Right renal pelvis (tissue), 4 donors: ENCODE measurements around the gene RPS28. TPM values are rescaled to one million over a fixed set of nuclear protein-coding genes. Genes with fewer than 3 reads are reported as not detected.
A peak's percentile ranks its signal among the peaks of the same experiment; 100 is the strongest.
"Not testable (repeated sequence)": the region's sequence is repeated elsewhere in the genome, so short reads cannot be mapped to it uniquely, and the experiment has no call there.

Experiments used
- DNase-seq, 4 donors: peaks; one replicate each; pipeline ENCODE4 v3.0.0-alpha.2; 2013; ENCODE audit warnings: low read depth in 4 of 4, low spot score in 3 of 4, missing footprints in 1 of 4
- polyA plus RNA-seq, 4 donors: library from polyadenylated mRNA; unstranded; fragments of 120-200 nt; gene quantifications; one replicate each; pipeline ENCODE4 v1.2.1, GENCODE V29; 2013; ENCODE audit not compliant: insufficient read length in 4 of 4

Gene RPS28
- polyA plus RNA-seq: 100 to 1,000 TPM; 326 to 611 (median 414) TPM

DNA sequence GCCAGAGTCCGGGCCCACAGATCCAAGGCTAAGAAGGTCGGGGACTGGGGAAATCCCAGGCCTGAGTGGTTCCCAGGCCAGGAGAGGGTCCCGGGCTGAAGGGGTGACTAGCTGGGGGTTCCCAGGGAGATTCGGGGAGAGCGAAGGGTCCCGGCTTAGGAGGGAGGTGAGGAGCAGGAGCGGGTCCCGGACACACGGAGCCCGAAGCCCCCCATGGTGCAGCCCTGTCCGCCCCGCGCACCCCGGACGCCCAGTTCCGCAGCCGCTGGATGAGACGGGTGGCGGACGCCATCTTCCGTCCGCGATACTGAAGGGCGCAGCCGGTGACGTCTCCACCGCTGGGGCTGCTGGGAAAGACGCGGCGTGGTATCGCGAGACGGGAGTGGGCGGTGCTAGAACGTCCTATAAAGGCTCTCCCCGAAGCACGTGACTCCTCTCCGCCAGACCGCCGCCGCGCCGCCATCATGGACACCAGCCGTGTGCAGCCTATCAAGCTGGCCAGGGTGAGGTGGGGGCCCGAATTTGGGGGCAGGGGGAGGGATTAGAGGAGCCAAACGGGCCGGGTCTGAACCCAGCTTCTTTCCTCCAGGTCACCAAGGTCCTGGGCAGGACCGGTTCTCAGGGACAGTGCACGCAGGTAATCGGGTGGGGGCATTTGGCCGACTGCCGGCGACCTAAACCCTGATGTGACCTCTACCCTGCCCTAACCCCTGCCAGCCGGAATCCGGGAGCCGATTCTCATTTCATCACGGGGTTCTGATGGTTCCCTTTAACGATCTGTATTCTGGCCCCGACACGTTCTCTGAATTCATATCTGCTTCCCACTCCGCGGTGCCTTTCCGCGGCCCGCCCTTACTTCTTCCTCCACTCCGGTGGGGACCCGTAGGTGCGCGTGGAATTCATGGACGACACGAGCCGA is at the start of gene RPS28, which contains the start of gene NDUFA7:
TSS of gene RPS28 (plus strand) at position 430 of the 919 bp plus-strand sequence. CDS start at position 465, 35 bp downstream.
TSS of gene NDUFA7 (minus strand) at position 309 of the 919 bp plus-strand sequence. CDS start at position 292, 17 bp downstream.
- peak; percentile 92 to 98 (median 94) for DNase-seq

DNA sequence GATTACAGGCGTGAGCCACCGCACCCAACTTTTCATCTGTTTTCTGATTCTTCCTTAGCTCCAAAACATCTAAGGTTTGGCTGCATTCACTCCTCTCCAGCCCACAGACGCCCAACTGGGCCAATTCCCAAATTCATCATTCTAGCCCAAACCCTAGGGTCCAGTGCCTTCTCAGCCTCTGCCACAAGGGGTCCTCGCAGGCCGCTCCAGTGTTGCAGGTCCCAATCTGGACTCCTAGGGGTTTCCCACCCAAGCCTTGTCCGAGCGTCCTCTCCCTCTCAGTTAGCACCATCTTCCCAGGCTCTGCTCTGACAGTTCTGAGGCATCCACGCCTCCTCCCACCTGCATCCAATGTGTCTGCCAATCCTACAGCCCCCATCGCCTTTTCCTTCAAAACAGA is 44.8 kb upstream of the RPS28 start:
- not testable (repeated sequence) for DNase-seq

DNA sequence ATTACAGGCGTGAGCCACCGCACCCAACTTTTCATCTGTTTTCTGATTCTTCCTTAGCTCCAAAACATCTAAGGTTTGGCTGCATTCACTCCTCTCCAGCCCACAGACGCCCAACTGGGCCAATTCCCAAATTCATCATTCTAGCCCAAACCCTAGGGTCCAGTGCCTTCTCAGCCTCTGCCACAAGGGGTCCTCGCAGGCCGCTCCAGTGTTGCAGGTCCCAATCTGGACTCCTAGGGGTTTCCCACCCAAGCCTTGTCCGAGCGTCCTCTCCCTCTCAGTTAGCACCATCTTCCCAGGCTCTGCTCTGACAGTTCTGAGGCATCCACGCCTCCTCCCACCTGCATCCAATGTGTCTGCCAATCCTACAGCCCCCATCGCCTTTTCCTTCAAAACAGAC is 30.0 kb upstream of the RPS28 start:
- DNase-seq: not testable (repeated sequence)

DNA sequence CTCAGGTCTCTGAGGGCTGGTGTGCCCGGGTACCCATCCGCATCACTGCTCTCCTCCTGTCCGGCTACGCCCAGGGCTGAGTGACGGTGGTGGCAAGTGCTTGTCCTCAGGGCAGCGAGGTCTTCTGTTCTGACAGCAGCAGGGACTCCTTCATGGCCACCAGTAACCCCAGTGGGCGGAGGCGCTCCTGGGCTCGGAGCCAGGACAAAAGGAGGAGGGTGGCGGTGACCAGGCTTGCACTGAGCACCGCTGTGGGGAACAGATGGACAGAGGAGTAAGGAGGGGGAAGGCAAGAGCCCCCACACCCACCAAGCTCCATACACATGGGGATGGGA is 19.0 kb upstream of the RPS28 start:
- DNase-seq: no peak

DNA sequence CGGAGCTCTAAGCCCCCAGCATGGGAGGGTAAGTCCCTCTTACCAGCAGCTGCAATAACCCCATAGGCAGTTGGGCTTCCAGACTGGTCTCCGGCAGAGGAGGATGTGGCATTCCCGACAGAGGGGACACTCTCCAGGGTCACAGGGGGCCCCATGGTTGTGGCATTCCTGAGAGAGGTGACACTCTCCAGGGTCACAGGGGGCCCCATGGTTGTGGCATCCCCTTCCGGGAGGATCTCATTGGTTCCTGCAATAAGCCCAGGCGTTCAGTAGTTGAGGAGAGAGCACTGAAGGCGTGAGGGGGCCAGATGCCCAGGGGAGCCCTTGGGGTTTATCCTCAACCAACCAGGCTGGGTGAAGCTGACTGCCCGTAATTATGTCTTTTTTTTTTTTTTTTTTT is 18.6 kb upstream of the RPS28 start:
- DNase-seq: no peak

DNA sequence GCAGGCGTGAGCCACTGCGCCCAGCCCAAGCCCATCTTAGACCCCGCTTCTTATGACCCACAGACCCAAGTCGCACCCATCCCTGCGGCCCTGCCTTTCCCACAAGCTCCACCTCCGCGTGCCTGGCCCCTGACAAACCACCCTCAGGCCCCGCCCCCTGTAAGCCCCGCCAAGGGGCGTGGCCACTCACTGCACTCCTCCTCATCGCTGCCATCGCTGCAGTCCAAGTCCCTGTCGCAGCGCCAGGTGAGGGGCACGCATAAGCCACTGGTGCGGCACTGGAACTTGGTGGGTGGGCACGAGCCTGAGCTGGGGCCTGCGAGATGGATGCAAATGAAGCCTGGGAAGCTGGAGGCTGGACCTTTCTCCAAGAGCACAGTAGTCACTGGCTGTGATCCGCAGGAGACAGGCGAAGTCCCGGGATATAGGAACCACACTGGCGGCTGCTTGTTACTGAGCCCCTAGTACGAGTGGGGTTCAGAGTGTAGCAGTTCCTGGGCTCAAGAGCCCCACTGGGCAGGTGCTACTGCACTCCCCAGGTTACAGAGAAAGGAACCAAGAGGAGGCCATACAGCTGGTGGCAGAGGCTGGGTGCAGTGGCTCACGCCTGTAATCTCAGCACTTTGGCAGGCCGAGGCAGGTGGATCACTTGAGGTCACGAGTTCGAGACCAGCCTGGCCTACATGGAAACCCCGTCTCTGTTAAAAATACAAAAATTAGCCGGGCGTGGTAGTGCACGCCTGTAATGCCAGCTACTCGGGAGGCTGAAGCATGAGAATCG is 16.3 kb upstream of the RPS28 start:
- no peak for DNase-seq

DNA sequence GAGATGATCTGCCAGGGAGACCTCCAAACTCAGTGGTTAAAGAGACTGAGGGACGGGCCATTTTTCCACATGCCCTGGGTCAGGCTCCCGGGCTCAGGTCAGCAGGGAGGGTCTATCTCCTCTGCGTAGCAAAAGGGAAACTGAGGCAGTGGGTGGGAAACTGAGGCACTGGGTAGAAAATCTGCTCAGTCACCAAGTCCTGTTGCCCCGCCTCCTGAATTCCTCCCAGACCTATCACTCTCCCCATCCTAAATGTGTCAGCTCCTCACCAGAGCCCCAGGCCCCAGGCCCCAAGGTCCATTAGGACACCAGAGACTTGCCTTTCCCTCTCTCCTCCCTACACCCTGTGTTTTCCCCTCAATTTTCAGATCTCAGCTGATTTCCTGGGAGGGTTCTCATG is 15.5 kb upstream of the RPS28 start:
- no peak for DNase-seq

DNA sequence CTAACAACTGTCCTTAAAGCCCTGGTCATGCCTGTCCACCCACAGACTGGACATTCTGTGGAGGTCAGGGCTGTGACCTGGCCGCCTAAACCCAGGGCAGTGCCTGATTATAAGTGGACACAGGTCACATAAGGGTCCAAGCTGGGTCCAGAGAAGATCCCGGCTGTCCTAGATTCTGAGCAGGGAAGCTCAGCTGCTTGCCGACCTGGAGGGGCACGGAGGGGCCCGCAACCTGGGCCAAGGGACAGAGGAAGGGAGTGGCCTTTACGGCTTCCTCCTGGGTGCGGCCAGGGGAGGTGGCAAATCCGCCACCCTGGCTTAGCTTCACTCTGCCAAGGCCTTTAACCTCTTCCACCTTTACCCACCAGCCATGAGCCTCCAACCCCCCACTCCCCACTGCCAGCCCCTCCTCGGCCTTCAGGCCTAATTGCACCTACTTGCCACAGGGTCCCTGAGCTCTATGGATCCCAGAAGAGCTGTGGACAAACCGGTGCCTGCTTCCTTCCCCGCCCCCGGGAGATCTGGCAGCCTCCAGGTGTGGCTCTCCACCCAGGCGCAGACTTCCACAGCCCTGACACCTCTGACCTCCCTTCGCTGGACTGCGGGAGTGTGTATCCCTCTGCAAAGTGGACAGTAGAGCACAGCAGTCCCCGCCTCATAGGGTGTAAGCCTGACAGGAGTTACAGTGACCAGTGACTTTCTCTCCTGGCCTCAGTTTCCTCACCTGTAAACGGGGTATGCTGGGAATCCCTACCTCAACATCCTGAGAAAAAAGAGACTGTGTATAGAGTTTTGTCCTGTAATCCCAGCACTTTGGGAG is 14.9 kb upstream of the RPS28 start:
- DNase-seq: no peak

DNA sequence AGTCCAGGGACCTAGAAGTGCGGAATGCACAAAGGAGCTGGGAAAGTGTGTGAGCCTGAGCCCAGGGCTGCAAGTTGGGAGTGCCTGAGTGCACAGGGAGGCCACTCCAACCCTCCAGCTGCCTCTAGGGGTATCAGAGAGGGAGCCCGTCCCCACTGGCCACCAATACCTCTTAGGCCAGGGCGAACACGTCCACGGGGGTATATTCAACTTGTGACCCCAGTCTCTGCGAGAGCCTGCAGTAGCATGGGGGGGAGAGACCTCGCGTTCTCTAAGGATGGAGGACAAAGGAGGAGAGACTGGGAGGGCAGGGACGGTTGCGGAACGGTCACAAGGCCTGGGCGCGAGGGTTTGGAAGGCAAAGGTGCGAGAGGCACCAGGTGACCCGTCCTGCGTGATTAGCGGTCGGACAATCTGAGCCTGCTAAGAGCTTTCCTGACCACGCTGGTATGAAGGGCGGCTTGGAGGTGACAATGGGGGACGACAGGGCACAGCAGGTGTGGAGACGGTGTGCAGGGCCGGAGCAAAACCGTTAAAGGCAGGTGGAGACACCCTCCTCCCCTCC is 13.8 kb upstream of the RPS28 start:
- DNase-seq: no peak

DNA sequence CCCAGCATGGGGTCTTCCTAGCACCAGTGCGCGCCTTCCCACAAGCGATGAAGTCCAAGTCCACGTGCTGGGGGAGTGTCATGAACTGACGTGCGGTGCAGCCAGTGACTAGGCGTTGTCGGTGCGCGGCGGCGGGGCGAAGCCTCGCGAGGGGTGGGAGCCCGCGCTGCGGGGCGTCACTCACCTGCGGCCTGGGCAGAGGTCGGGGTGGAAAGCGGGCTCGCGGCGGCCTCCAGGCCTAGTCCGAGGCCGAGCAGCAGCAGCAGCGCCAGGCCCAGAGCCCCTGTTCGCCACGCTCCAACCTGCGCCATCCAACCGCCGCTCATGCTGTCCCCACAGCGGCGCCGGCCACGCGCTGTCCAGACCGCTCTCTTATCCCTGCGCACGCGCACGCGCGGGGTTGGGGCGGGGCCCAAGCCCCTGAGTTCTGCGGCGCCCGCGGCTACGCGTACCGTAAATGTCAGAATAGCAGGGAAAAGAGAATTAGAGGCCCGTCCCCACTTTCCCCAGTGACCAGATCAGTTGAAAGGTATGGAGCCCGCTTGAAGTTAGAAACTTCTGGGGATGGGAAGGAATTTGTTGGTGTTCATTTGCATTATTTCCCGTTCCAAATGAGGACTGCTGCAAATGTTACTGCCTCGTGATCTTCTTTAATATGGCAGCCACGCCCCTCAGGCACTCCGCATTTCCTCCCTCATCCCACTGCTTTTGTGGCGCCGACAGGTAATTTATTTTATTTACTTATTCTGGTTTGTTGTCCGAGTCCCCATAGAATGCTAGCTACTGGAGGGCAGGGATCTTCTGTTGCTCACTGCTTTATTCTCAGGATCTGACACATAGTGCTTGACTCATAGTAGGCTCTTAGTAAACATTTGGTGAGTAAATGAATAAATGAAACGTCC is 13.1 kb upstream of the RPS28 start, which contains the start of gene CD320:
TSS of gene CD320 (minus strand) at position 394 of the 902 bp plus-strand sequence. CDS start at position 326, 68 bp downstream.
- DNase-seq: peak; percentile 84 to 88 (median 86)

DNA sequence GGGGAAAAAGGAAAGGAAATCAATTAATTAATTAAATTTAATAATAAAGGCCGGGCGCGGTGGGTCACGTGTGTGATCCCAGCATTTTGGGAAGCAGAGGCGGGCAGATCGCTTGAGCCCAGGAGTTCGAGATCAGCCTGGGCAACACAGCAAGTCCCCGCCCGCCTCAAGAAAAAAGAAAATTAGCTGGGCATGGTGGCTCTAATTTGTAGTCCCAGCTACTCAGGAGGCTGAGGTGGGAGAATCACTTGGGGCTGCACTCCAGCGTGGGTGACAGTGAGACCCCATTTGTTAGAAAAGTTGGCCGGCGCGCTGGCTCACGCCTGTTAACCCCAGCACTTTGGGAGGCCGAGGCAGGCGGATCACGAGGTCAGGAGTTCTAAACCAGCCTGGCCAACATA is 12.4 kb upstream of the RPS28 start:
- no peak for DNase-seq

DNA sequence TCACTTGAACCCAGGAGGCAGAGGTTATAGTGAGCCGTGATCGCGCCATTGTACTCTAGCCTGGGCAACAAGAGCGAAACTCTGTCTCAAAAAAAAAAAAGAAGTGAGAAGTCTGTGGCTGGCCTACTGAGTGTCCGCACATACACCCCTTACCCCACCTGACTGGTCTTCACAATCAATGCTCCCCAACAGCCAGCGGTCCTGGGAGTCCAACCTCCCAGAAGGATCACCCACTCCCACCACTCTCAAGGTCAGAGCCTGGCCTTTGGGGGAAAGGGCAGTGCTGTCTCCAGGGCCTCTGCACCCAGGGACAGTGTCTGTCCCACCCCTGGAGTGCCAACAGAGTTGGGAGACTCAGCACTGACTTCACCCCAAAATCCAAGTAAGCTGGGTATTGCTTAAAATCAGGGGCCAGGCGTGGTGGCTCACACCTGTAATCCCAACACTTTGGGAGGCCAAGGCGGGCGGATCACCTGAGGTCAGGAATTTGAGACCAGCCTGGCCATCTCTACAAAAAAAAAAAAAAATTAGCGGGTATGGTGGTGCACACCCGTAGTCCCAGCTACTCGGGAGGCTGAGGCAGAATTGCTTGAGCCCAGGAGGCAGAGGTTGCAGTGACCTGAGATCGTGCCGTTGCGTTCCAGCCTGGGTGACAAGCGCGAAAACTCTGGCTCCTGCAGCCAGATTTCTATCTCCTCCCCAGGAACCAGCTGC is 10.8 kb upstream of the RPS28 start:
- DNase-seq: no peak

DNA sequence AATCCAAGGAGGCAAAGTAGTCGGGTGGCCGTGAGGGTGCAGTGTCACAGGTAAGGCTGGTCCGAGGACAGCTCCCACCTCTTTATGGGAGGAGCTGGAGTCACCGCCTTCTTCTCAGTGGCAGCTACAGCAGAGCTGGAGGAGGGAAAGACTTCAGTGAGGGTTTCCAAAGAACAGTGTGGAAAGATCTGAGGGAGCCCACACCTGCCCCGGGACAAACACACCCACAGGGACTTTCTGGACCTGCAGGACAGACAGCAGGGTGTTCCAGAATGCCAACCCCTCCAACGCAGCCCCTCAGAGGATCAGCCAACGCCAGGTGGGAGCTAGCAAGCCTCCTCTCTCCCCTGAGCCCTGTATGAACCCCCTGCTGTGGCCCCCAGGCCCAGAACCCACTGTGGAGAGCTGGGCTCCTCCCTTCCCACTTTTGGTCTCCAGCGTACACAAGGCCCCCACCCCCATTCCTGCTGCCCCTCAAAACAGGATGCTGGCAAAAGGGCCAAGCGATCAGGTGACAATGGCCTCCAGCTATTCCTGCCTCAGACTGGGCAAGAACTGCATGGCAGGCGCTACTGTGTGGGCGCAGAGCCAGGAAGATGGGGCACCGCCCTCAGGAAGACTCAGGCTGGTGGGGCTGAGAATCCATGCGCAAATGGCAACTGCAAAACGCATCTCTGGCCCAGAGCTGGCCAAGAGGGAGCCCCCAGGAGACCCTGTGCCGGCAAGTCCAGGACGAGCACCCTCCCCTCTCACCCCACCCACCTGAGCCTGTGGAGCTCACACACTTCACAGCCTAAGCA is 9.6 kb upstream of the RPS28 start:
- DNase-seq: no peak

DNA sequence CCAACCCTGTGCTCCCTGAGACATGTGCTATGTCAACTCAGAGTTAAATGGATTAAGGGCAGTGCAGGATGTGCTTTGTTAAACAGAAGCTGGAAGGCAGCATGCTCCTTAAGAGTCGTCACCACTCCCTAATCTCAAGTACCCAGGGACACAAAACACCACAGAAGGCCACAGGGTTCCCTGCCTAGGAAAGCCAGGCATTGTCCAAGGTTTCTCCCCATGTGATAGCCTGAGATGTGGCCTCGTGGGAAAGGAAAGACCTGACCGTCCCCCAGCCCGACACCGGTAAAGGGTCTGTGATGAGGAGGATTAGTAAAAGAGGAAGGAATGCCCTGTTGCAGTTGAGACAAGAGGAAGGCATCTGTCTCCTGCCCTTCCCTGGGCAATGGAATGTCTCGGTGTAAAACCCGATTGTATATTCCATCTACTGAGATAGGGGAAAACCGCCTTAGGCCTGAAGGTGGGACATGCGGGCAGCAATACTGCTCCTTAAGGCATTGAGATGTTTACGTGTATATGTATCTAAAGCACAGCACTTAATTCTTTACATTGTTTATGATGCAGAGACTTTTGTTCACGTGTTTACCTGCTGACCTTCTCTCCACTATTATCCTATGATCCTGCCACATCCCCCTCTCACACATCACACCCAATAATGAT is 6.2 kb upstream of the RPS28 start:
- not testable (repeated sequence) for DNase-seq

DNA sequence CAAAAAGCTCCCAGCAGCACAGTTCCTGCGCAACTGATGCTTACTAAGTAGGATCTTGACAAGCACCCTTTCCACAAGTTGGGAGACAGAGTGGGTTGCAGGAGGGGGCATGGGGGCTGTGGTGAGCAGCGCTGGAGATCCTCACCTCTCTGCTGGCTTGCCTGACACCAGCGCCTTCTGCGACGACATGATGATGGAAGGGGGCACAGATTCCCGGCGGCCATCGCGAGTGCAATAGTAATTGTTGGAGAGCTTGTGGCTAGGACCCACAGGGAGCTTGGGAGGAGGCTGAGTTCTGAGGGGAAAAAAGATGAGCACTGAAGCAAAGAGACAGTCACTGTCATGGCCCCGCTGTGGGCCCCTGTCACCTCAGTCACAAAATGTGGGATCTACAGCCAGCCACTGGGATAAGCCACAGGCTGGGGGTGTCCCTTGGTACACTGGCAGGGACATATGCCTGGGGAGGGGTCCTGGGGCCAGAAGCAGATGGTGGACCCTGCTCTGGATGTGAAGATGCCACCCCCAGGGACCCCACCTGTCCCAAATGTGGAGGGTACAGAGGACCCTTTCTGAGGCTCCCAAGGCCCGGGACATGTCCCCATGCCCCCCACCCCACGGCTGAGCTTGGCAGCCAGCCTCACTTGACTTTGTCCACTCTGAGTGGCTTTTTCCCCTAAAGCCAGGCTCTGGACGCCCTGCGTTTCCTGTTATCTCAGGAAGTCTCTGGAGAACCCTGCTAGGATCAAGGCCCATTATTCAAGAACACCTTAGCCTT is 4.8 kb upstream of the RPS28 start:
- no peak for DNase-seq

DNA sequence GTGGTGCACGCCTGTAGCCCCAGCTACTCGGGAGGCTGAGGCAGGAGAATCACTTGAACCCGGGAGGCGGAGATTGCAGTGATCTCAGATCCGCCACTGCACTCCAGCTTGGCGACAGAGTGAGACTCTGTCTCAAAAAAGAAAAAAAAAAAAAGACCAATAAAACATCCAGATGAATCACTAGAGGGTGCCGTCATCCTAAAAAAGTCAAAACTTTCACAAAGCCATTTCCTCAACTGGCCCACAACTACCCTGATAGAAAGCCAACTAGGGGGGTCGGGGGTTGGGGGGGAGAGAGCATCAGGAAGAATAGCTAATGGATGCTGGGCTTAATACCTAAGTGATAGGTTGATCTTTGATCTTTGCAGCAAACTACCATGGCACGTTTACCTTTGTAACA is 2.5 kb upstream of the RPS28 start:
- not testable (repeated sequence) for DNase-seq
